Astrocyte of the cerebellum (primary cell): Measurements from ENCODE around the gene ZDHHC1.

Source experiments
- DNase-seq: peaks from one replicate; pipeline ENCODE4 v3.0.0-alpha.2; 2011; ENCODE audit warnings: low read depth
- H3K4me3 ChIP-seq: 2 replicates; pipeline ENCODE4 v1.5.1; 2011; ENCODE audit warnings: mild to moderate bottlenecking, low read depth, low read length, moderate library complexity
- in situ Hi-C: cut with HindIII; loops from 2 replicates; pipeline ENCODE4 v1.10.0; 2017; ENCODE audit warnings: low sequenced_read_pairs
- TF ChIP-seq, protein P1 (sequence below): IDR thresholded peaks from 2 replicates; pipeline ENCODE4 v1.5.1; 2012; ENCODE audit warnings: low read length, low read depth, moderate library complexity, mild to moderate bottlenecking; ENCODE audit errors: missing control alignments

The ZDHHC1 gene

GRCh38 chr16:67445441-67445912 is 29.2 kb upstream of the ZDHHC1 start:
- DNase-seq: no peak
- H3K4me3 ChIP-seq: no peak overlapping the region
- TF ChIP-seq, protein P1, sequence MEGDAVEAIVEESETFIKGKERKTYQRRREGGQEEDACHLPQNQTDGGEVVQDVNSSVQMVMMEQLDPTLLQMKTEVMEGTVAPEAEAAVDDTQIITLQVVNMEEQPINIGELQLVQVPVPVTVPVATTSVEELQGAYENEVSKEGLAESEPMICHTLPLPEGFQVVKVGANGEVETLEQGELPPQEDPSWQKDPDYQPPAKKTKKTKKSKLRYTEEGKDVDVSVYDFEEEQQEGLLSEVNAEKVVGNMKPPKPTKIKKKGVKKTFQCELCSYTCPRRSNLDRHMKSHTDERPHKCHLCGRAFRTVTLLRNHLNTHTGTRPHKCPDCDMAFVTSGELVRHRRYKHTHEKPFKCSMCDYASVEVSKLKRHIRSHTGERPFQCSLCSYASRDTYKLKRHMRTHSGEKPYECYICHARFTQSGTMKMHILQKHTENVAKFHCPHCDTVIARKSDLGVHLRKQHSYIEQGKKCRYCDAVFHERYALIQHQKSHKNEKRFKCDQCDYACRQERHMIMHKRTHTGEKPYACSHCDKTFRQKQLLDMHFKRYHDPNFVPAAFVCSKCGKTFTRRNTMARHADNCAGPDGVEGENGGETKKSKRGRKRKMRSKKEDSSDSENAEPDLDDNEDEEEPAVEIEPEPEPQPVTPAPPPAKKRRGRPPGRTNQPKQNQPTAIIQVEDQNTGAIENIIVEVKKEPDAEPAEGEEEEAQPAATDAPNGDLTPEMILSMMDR: no peak
- in situ Hi-C loops: loop anchor here (10.0 kb wide), 2 partner anchors 91 to 181 kb away; no protein-coding TSS in a partner anchor

DNA sequence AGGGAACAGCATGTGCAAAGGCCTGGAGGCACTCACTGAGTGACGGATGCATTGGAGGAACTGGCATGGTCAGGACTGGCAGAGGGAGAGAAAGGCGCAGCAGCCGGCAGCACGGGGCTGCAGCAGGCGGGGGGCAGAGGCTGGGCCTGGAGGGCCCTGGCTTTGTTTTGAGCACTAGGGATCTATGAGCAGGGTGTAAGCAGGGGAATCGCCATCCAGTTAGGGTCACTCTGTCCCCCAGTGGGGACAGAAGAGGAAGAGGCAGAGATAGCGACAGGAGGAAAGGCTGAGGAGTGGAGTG is 28.8 kb upstream of the ZDHHC1 start:
- TF ChIP-seq, protein P1: no peak
- in situ Hi-C loops: loop anchor here (10.0 kb wide), 2 partner anchors 90 to 180 kb away; no protein-coding TSS in a partner anchor
- H3K4me3 ChIP-seq: no peak overlapping the region
- no peak for DNase-seq

- H3K4me3 ChIP-seq: no peak overlapping the region
- in situ Hi-C loops: loop anchor here (5.0 to 10.0 kb wide), 3 partner anchors 62 to 180 kb away; no protein-coding TSS in a partner anchor
- TF ChIP-seq, protein P1: no peak
- DNase-seq: no peak
Measured at GRCh38 chr16:67444259-67445125, 28.2 kb upstream of the ZDHHC1 start.

DNA sequence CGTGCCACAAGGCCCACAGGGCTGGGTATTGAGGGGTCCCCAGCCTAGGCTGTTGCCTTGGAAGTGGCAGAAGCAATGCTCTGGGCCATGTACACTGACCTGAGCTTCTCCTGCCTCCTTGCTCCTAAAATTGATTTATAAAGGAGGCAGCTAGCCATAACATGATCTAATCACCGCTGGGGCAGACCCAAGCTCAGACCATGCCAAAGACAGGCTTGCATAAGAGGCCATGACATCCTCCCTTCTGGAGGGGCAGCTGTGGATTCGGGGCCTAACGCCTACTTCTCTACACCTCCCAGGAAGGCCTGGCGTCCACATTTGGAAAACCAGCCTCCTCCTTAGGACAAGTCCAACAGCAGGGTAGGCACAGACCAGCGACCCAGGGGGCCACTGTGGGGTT is 27.0 kb upstream of the ZDHHC1 start:
- DNase-seq: no peak
- in situ Hi-C loops: loop anchor here (5.0 to 10.0 kb wide), 3 partner anchors 61 to 178 kb away; no protein-coding TSS in a partner anchor
- no peak overlapping the region for H3K4me3 ChIP-seq
- TF ChIP-seq, protein P1: no peak

- no peak for DNase-seq
- TF ChIP-seq, protein P1: no peak
- in situ Hi-C loops: loop anchor here (5.0 to 10.0 kb wide), 3 partner anchors 60 to 178 kb away; no protein-coding TSS in a partner anchor
- H3K4me3 ChIP-seq: no peak overlapping the region
Measured at GRCh38 chr16:67442581-67443255, 26.4 kb upstream of the ZDHHC1 start.

- TF ChIP-seq, protein P1: no peak
- DNase-seq: no peak
- no peak overlapping the region for H3K4me3 ChIP-seq
- in situ Hi-C loops: loop anchor here (5.0 to 10.0 kb wide), 3 partner anchors 60 to 177 kb away; no protein-coding TSS in a partner anchor
Measured at GRCh38 chr16:67441907-67442306, 25.6 kb upstream of the ZDHHC1 start.
